SK-MEL-5 (cell line): ENCODE measurements around the gene CCNG1. TPM values are rescaled to one million over a fixed set of nuclear protein-coding genes. Genes with fewer than 3 reads are reported as not detected.
"Not testable (repeated sequence)": the region's sequence is repeated elsewhere in the genome, so short reads cannot be mapped to it uniquely, and the experiment has no call there.

Experiments
- DNase-seq: peaks from one replicate; pipeline ENCODE4 v3.0.0-alpha.2; 2016; ENCODE audit warnings: low read depth, low spot score
- in situ Hi-C: cut with HindIII; loops from 2 replicates; pipeline ENCODE4 v1.10.0; 2016; ENCODE audit warnings: low sequenced_read_pairs, high pct_unique_total_duplicates, low pct_unique_long_range_greater_than_20kb
- polyA plus RNA-seq, 2 experiments: library from polyadenylated mRNA; depleted of rRNA; stranded (reverse); fragments of >200 nt; gene quantifications; 2 replicates each; pipeline ENCODE4 v1.2.3, GENCODE V29; 2015
- total RNA-seq: library from RNA; depleted of rRNA; stranded (reverse); fragments of >200 nt; shearing (Covaris generic); gene quantifications from 2 replicates; pipeline ENCODE4 v1.2.3, GENCODE V29; 2014; rRNA removed

CCNG1 gene, protein sequence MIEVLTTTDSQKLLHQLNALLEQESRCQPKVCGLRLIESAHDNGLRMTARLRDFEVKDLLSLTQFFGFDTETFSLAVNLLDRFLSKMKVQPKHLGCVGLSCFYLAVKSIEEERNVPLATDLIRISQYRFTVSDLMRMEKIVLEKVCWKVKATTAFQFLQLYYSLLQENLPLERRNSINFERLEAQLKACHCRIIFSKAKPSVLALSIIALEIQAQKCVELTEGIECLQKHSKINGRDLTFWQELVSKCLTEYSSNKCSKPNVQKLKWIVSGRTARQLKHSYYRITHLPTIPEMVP
- 236 and 248 TPM in 2 replicates for total RNA-seq
- polyA plus RNA-seq (2015; cell fraction: cytosol; rRNA removed): 67.3 and 85.7 TPM in 2 replicates
- polyA plus RNA-seq (2015; cell fraction: nucleus; rRNA removed): 117 and 153 TPM in 2 replicates

GRCh38 chr5:163437309-163438182 is at the start of gene CCNG1:
Gene CCNG1, plus strand, starts transcription at chr5:163437595. Its CDS starts 1,662 bp downstream, at chr5:163439257.
- peak; percentile 97 for DNase-seq
- in situ Hi-C loops: no loop called here

DNA sequence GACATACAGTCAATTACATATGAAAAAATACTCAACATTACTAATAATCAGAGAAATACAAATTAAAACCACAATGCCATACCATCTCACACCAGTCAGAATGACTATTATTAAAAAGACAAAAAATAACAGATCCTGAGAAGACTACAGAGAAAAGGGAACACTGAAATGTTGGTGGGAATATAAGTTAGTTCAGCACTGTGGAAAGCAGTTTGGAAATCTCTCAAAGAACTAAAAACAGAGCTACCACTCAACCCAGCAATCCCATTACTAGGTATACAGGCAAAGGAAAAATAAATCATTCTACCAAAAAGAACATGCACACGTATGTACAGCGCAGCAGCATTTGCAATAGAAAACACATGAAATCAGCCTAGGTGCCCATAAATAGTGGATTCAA is 41.6 kb upstream of the CCNG1 start:
- in situ Hi-C loops: no loop called here
- no peak for DNase-seq

DNA sequence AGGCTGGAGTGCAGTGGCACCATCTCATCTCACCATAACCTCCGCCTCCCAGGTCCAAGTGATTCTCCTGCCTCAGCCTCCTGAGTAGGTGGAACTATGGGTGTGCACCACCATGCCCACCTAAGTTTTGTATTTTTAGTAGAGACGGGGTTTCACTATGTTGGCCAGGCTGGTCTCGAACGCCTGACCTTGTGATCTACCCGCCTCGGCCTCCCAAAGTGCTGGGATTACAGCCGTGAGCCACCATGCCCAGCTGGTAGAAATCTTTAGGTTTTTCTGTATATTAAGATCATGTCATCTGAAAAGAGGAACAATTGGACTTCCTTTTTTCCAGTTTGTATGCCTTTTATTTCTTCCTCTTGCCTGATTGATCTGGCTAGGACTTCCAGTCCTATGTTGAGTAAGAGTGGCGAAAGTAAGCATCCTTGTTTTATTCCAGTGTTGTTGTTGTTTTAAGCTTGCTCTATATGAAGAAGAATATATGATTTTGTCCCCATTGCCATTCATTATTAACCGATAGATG is 40.5 kb upstream of the CCNG1 start:
- DNase-seq, in situ Hi-C loops: not testable (repeated sequence)

- in situ Hi-C loops: no loop called here
- DNase-seq: no peak
Measured at GRCh38 chr5:163397354-163397753, 40.0 kb upstream of the CCNG1 start.

- DNase-seq: no peak
- in situ Hi-C loops: no loop called here
Measured at GRCh38 chr5:163399923-163400322, 37.5 kb upstream of the CCNG1 start.

- in situ Hi-C loops: no loop called here
- no peak for DNase-seq
Measured at GRCh38 chr5:163401271-163401670, 36.1 kb upstream of the CCNG1 start.

GRCh38 chr5:163402007-163402406 is 35.4 kb upstream of the CCNG1 start:
- in situ Hi-C loops: no loop called here
- DNase-seq: no peak

- in situ Hi-C loops: no loop called here
Measured at GRCh38 chr5:163404364-163405173, 32.8 kb upstream of the CCNG1 start.

GRCh38 chr5:163407034-163407655 is 30.2 kb upstream of the CCNG1 start:
- peak; percentile 4 for DNase-seq
- in situ Hi-C loops: no loop called here

More at GRCh38 chr5:163404364-163405173, 32.8 kb upstream of the CCNG1 start:
- no peak for DNase-seq

DNA sequence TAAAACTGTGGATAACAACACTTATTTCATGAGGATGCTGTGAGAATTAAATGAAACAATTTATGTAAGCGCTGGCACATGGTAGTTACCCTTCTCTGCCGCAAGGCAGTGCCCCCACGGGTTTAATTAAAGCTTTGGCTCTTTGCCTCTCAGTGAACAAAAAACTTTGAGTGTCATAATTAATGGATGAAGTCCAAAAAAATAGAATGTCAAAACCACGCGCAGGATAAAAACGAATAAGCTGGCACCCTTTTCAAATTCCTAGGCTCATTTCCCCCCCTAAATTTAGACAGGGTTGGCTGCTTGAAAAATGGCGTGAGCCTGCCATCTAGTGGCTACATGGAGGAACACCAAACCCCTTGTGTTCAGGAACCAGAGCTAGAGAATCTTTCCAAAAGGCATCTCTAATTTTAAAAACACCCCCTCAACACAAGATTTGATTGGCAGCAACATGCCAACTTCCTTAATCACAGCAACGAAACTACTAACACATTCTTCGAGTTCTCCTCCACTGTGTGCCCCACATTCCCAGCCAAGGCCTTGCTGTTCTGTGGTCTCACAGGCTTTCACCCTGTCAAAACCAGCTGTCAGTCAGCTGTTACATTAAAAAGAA is 29.0 kb upstream of the CCNG1 start:
- DNase-seq: peak; percentile 64
- in situ Hi-C loops: no loop called here

DNA sequence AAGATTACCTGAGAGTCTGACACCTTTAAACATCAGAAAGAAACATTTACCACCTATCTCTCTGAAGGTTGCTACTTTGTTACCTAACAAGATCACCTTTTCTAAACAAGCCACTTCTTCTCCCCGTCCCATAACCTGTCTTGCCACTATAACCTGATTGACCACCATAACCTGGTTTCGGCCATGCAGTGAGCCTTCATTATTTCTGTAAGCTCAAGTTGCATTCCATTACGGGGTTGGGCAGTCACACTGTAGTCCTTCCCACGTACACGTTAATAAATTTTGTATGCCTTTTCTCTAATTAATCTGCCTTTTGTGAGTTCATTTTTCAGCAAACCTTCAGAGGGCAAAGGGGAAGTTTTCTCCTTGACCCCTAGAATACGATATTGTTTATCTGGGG is 28.0 kb upstream of the CCNG1 start:
- in situ Hi-C loops: no loop called here
- DNase-seq: no peak

GRCh38 chr5:163410505-163410904 is 26.9 kb upstream of the CCNG1 start:
- in situ Hi-C loops: no loop called here
- DNase-seq: no peak

GRCh38 chr5:163415673-163416072 is 21.7 kb upstream of the CCNG1 start:
- in situ Hi-C loops, DNase-seq: not testable (repeated sequence)

GRCh38 chr5:163424836-163425235 is 12.6 kb upstream of the CCNG1 start:
- in situ Hi-C loops: no loop called here

GRCh38 chr5:163426128-163426527 is 11.3 kb upstream of the CCNG1 start:
- in situ Hi-C loops, DNase-seq: not testable (repeated sequence)

More at GRCh38 chr5:163424836-163425235, 12.6 kb upstream of the CCNG1 start:
- DNase-seq: no peak

DNA sequence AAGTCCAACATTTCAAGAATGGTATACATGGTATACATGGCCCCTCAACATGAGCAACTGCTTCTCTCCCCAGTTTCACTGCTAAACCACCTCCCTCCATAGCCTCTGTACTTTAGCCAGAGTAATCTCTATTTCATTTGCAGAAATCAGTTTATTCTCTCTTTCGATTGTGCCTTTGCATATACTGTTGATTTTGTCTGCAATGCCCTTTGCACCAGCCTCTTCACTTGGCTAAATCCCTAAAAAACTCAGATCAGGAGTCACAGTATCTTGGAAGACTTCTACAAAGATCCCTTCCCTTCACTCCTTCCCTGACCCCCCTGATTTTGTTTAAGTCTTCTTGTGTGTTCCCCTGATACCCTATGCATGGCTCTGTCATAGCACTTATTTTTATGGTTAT is 4.9 kb upstream of the CCNG1 start:
- in situ Hi-C loops: no loop called here
- no peak for DNase-seq

DNA sequence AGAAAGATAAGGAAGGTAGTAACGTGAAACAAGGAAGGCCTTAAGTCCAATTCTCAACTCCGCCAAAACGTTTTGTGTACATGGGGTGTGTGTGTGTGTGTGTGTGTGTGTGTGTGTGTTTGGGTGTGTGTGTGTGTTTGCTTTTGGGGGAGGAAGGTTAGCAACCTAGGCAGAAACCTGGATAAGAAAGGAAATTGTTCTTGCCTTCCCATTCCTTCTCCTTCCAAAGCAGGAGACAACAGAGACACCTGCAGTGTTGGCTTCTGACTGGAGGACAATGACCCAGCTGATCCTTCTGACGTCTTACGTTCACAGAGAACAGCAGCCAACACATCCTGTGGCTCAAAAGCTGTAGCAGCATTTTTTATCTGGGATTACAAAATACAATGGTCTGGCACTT is 4.1 kb upstream of the CCNG1 start:
- DNase-seq: peak; percentile 4
- in situ Hi-C loops: no loop called here
